Esophagus squamous epithelium (tissue), 5 donors: ENCODE measurements around the gene VPS33A. TPM values are rescaled to one million over a fixed set of nuclear protein-coding genes. Genes with fewer than 3 reads are reported as not detected.
A peak's percentile ranks its signal among the peaks of the same experiment; 100 is the strongest.

Experiments used
- DNase-seq: peaks from one replicate; lab custom pipeline; 2025; lab: John Stamatoyannopoulos, UW
- H3K27ac ChIP-seq, 4 donors: fragments of 200-600 bp; sonication (generic); one replicate each; pipeline ENCODE4 v1.5.1; 2016 to 2019; ENCODE audit warnings: mild to moderate bottlenecking in 1 of 4
- H3K27me3 ChIP-seq, 4 donors: fragments of 200-600 bp; sonication (generic); 1 replicate in 3 of 4; 2 replicates in 1 of 4; pipeline versions ENCODE4 v1.5.1 to v1.6.0; 2017 to 2021; ENCODE audit warnings: antibody characterized with exemption in 1 of 4
- H3K36me3 ChIP-seq, 3 donors: fragments of 200-600 bp; sonication (generic); one replicate each; pipeline ENCODE4 v1.5.1; 2016 to 2019
- H3K4me1 ChIP-seq, 3 donors: fragments of 200-600 bp; sonication (generic); one replicate each; pipeline ENCODE4 v1.5.1; 2017 to 2019
- H3K4me3 ChIP-seq, 4 donors: fragments of 200-600 bp; sonication (generic); 1 replicate in 3 of 4; 2 replicates in 1 of 4; pipeline ENCODE4 v1.5.1; 2016 to 2019; ENCODE audit warnings: mild to moderate bottlenecking in 2 of 4, moderate library complexity in 1 of 4
- H3K9me3 ChIP-seq, 3 donors: fragments of 200-600 bp; sonication (generic); one replicate each; pipeline ENCODE4 v1.5.1; 2016 to 2019
- POLR2A ChIP-seq, 4 donors: fragments of 450-650 bp; IDR thresholded peaks; one replicate each; pipeline ENCODE4 v1.6.1; 2017; ENCODE audit warnings: antibody characterized with exemption in 4 of 4, mild to moderate bottlenecking in 4 of 4, moderate library complexity in 3 of 4
- WGBS, 2 donors: methylation state at CpG; one replicate each; pipeline ENCODE4 v1.1.5; 2018; 5-methylcytosine and 5-hydroxymethylcytosine counted together
- intact Hi-C: fragments of 100-400 bp; cut with DNase I; formaldehyde crosslinking; loops from one replicate; pipeline ENCODE4 v1.15.0; 2022
- total RNA-seq, 4 donors: library from RNA; depleted of rRNA; stranded (reverse); fragments of >200 nt; gene quantifications; one replicate each; pipeline ENCODE4 v1.1.0, GENCODE V29; 2016
- TF ChIP-seq, protein P1 (sequence below), 6 experiments: fragments of 450-650 bp in 4 of 6; fragments of 200-600 bp in 2 of 6; sonication (generic) in 2 of 6; IDR thresholded peaks; one replicate each; pipeline ENCODE4 v1.5.1; 2016 to 2019; ENCODE audit warnings: antibody characterized with exemption in 6 of 6, mild to moderate bottlenecking in 4 of 6, moderate library complexity in 4 of 6
- donor health status: DM: yes; HTN: yes; CAD: no.

The VPS33A gene
- 10 to 100 TPM; 11.5 to 16.7 (median 12.6) TPM for total RNA-seq

DNA sequence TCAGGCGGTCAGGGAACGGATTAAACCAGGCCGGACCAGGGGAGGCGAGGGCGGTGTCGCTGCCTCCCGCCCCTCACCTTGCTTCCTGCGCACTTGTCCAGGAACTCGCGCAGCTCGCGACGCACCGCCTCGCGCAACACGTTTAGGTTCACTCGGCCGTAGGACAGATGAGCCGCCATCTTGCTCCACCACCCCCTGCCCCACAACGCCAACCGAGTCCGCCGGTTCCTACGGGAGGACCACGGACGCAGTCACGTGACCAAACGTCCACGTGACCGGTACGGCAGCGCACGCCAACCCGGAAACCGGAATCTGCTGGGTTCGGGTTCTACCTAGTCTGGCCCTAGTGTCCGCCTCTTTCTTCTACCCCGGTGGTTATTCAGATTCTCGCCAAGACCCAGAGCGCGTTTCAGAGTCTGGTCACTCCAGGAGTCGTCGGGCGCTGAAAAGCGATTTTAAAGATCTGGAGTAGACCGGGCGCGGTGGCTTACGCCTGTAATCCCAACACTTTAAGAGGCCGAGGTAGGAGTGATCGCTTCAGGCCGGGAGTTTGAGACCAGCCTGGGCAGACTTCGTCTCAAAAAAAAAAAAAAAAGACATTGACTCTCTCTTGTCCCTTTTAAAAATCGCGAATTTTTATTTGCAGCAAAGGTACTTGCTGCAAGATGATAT lies at the start of gene VPS33A:
Gene VPS33A, minus strand, starts transcription at position 265 of the 672 bp plus-strand sequence. Its CDS starts 86 bp downstream, at position 179.
- Histone ChIP-seq H3K27me3 (no peaks in the 10 kb centered on the region), H3K36me3 (peaks cover 5 to 43% (median 9%) of the 10 kb centered on the region in 3 donors), H3K9me3 (no peaks in the 10 kb centered on the region), H3K4me1 (peaks cover 0 to 31% (median 12%) of the 10 kb centered on the region in 3 donors), H3K4me3 (peak within 1 kb of the TSS; percentile 79 to 97 (median 80)), H3K27ac (peak within 1 kb of the TSS; percentile 87 to 96 (median 93))
- WGBS, 2 donors: 0% methylated on average over 27 to 39 of the region's 56 CpGs
- peak; percentile 75 for DNase-seq
- intact Hi-C loops: no loop called here
- TF ChIP-seq, protein P1, sequence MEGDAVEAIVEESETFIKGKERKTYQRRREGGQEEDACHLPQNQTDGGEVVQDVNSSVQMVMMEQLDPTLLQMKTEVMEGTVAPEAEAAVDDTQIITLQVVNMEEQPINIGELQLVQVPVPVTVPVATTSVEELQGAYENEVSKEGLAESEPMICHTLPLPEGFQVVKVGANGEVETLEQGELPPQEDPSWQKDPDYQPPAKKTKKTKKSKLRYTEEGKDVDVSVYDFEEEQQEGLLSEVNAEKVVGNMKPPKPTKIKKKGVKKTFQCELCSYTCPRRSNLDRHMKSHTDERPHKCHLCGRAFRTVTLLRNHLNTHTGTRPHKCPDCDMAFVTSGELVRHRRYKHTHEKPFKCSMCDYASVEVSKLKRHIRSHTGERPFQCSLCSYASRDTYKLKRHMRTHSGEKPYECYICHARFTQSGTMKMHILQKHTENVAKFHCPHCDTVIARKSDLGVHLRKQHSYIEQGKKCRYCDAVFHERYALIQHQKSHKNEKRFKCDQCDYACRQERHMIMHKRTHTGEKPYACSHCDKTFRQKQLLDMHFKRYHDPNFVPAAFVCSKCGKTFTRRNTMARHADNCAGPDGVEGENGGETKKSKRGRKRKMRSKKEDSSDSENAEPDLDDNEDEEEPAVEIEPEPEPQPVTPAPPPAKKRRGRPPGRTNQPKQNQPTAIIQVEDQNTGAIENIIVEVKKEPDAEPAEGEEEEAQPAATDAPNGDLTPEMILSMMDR (IDR thresholded peaks at IDR 0.05): peak in 1 of 6 experiments; percentile 12
- TF ChIP-seq POLR2A (IDR thresholded peaks at IDR 0.05): peak in 3 of 4 donors; percentile 16 to 45 (median 28)

DNA sequence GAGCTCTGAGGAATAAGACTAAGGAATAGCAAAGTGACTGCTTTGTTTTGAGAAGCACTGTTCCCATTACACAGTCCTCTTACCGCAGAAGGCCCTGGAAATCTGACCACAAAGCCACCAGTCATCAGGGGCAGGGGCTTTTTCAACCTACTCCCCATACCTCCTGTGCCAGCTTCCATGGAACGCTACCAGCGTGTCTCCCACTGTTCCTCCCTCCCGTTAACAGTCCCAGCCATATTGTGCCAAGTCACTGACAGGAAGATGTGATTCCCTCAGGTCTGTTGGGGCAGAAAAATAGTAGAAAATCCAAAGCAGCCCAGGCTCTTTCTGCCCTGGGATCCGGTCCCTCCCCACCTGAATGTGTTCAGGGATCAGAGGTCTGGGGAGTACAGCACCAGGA lies 46.6 kb upstream of the VPS33A start:
- no peaks in the 10 kb centered on the region for H3K9me3 ChIP-seq
- DNase-seq: no peak
- intact Hi-C loops: no loop called here
- H3K27ac ChIP-seq: no peak overlapping the region
- 92 to 95% methylated on average over 4 to 5 of the region's 5 CpGs for WGBS, 2 donors
- no peak overlapping the region for H3K4me3 ChIP-seq
- H3K36me3 ChIP-seq: peaks cover 0 to 100% (median 5%) of the 10 kb centered on the region in 3 donors
- TF ChIP-seq POLR2A (IDR thresholded peaks at IDR 0.05): no peak
- TF ChIP-seq, protein P1 (IDR thresholded peaks at IDR 0.05): no peak
- H3K4me1 ChIP-seq: no peaks in the 10 kb centered on the region
- H3K27me3 ChIP-seq: no peaks in the 10 kb centered on the region

DNA sequence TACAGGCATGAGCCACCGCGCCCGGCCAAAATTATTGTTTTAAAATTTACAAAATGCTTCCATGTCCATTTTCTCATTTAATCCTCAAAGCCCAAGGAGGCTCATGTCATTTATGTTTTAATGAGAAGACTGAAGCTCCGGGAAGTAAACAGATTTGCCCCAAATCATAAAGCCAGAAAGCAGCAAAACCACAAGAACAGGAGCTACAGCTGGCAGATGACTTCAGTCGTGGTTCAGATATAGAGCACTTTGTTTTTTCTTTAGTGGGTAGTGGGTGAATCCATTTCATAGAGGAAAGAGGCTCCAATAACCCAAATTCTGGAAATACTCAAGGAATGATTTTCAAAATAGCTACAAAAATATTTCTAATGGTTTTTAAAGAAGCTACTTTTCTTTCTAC lies 45.4 kb upstream of the VPS33A start:
- no peaks in the 10 kb centered on the region for H3K4me1 ChIP-seq
- intact Hi-C loops: no loop called here
- TF ChIP-seq, protein P1 (IDR thresholded peaks at IDR 0.05): no peak
- TF ChIP-seq POLR2A (IDR thresholded peaks at IDR 0.05): no peak
- peaks cover 0 to 99% (median 5%) of the 10 kb centered on the region in 3 donors for H3K36me3 ChIP-seq
- H3K27ac ChIP-seq: no peak overlapping the region
- H3K4me3 ChIP-seq: no peak overlapping the region
- 84 to 95% methylated on average over 5 of the region's 5 CpGs for WGBS, 2 donors
- H3K9me3 ChIP-seq: no peaks in the 10 kb centered on the region
- DNase-seq: no peak
- no peaks in the 10 kb centered on the region for H3K27me3 ChIP-seq

DNA sequence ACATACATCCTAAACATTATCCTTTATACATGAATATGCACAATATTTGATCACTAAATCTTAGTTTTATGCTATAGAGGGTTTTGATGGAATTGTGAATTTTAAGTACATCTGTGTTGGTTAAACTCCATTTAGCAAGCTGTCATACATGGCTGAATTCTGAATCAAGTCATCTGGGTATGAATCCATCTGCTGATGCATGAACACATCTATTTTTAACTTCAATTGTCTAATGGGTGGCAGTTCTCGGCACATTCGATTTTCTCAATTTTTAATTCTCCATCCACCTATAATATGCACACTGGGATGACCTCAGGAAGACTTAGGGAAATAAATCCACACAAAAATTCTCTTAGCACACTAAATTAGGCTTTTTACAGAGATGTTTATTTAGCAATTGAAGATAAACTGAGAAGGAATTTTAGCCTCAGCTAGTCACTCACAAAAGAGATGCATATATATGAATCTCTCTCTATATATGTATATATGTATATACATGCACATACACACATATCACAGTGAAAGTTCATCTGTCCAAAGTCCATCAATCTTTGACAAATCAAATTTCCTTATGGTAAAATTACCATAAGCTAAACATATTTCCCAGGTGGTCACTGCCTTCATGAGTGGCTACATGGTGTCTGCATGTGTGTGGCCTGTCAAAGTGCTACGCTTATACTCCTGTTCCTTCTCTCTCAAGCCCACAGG lies 44.5 kb upstream of the VPS33A start:
- TF ChIP-seq POLR2A (IDR thresholded peaks at IDR 0.05): no peak
- TF ChIP-seq, protein P1 (IDR thresholded peaks at IDR 0.05): no peak
- DNase-seq: no peak
- H3K4me1 ChIP-seq: no peaks in the 10 kb centered on the region
- H3K9me3 ChIP-seq: no peaks in the 10 kb centered on the region
- peaks cover 0 to 99% (median 5%) of the 10 kb centered on the region in 3 donors for H3K36me3 ChIP-seq
- no peak overlapping the region for H3K27ac ChIP-seq
- no peaks in the 10 kb centered on the region for H3K27me3 ChIP-seq
- intact Hi-C loops: no loop called here
- H3K4me3 ChIP-seq: no peak overlapping the region
- 85 to 94% methylated on average over 3 of the region's 3 CpGs for WGBS, 2 donors

DNA sequence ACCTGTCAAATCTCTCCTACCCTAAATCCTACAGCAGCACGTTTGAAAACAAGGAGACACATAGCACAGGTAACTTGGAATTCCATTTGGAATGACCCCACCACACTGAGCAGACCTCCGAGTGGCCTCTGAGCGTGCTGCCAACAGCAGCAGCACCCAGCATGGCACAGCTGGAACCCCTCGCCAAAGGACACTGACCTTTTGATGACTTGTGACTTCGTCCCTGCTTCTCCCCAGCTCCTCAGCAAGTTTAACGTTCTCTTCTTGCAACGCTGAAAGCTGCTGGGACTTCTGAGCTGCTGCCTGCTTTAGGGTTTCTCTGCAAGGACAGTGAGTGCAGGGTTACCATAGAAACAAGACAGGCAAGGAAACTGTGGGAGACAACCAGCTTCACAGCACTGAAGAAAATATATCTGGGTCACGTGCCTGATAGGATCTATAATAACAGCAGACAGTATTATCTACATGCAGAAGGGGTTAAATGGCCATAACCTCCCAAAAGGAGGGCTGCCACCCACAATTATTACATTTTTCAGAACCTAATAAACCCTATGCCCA lies 43.3 kb upstream of the VPS33A start:
- 84 to 86% methylated on average over 4 to 7 of the region's 8 CpGs for WGBS, 2 donors
- no peak for DNase-seq
- TF ChIP-seq, protein P1 (IDR thresholded peaks at IDR 0.05): no peak
- TF ChIP-seq POLR2A (IDR thresholded peaks at IDR 0.05): no peak

More for the DNA sequence above, 43.3 kb upstream of the VPS33A start:
- intact Hi-C loops: no loop called here
- H3K27me3 ChIP-seq: no peaks in the 10 kb centered on the region
- no peak overlapping the region for H3K4me3 ChIP-seq
- H3K4me1 ChIP-seq: no peaks in the 10 kb centered on the region
- no peak overlapping the region for H3K27ac ChIP-seq
- peaks cover 0 to 99% (median 9%) of the 10 kb centered on the region in 3 donors for H3K36me3 ChIP-seq
- no peaks in the 10 kb centered on the region for H3K9me3 ChIP-seq
